H9 (cell line): Measurements from ENCODE around the gene LETMD1. TPM values are rescaled to one million over a fixed set of nuclear protein-coding genes. Genes with fewer than 3 reads are reported as not detected.

ENCODE experiments used
- DNase-seq: peaks from one replicate; pipeline ENCODE4 v3.0.0-alpha.2; 2017
- H2AFZ ChIP-seq: one replicate; pipeline ENCODE4 v1.6.1; 2013; ENCODE audit warnings: mild to moderate bottlenecking, low read length, control low read depth, moderate library complexity
- H2AK5ac ChIP-seq: 2 replicates; pipeline ENCODE4 v1.6.1; 2013; ENCODE audit warnings: low read length, control low read depth, mixed read lengths; ENCODE audit not compliant: insufficient read length
- H2BK120ac ChIP-seq: one replicate; pipeline ENCODE4 v1.6.1; 2013; ENCODE audit warnings: low read depth, mild to moderate bottlenecking, low read length, control low read depth, inconsistent platforms; ENCODE audit not compliant: poor library complexity, severe bottlenecking
- H2BK12ac ChIP-seq: 2 replicates; pipeline ENCODE4 v1.6.1; 2013; ENCODE audit warnings: low read length, control low read depth, mixed read lengths, low read depth; ENCODE audit not compliant: insufficient read length
- H2BK15ac ChIP-seq: 2 replicates; pipeline ENCODE4 v1.6.1; 2013; ENCODE audit warnings: low read depth, low read length, control low read depth
- H2BK20ac ChIP-seq: one replicate; pipeline ENCODE4 v1.6.1; 2013; ENCODE audit warnings: low read depth, mild to moderate bottlenecking, low read length, control low read depth, inconsistent platforms; ENCODE audit not compliant: poor library complexity, severe bottlenecking
- H2BK5ac ChIP-seq: 2 replicates; pipeline ENCODE4 v1.6.1; 2013; ENCODE audit warnings: low read length, control low read depth, mixed read lengths; ENCODE audit not compliant: insufficient read length
- H3K14ac ChIP-seq: 2 replicates; pipeline ENCODE4 v1.6.1; 2013; ENCODE audit warnings: low read length, control low read depth; ENCODE audit not compliant: insufficient read depth
- H3K18ac ChIP-seq: 2 replicates; pipeline ENCODE4 v1.6.1; 2013; ENCODE audit warnings: low read depth, mild to moderate bottlenecking, mixed read lengths, low read length, control low read depth; ENCODE audit not compliant: insufficient read length
- H3K23ac ChIP-seq: 2 replicates; pipeline ENCODE4 v1.6.1; 2013; ENCODE audit warnings: low read length, control low read depth, mixed read lengths, low read depth; ENCODE audit not compliant: insufficient read length
- H3K23me2 ChIP-seq: 2 replicates; pipeline ENCODE4 v1.6.1; 2013; ENCODE audit warnings: low read depth, mild to moderate bottlenecking, mixed read lengths, low read length, control low read depth; ENCODE audit not compliant: insufficient read length, poor library complexity, severe bottlenecking
- H3K27ac ChIP-seq: 2 replicates; pipeline ENCODE4 v1.5.1; 2013; ENCODE audit warnings: low read length, control low read depth, mixed read lengths, low read depth; ENCODE audit not compliant: insufficient read length
- H3K27me3 ChIP-seq: 2 replicates; pipeline ENCODE4 v1.6.1; 2013; ENCODE audit warnings: low read length, control low read depth, inconsistent platforms; ENCODE audit not compliant: insufficient read depth
- H3K4ac ChIP-seq: 2 replicates; pipeline ENCODE4 v1.6.1; 2013; ENCODE audit warnings: low read depth, mild to moderate bottlenecking, control low read depth, inconsistent platforms, low read length, moderate library complexity
- H3K4me1 ChIP-seq: 2 replicates; pipeline ENCODE4 v1.6.1; 2013; ENCODE audit warnings: low read length, control low read depth, inconsistent platforms; ENCODE audit not compliant: insufficient read depth
- H3K4me2 ChIP-seq: 2 replicates; pipeline ENCODE4 v1.6.1; 2013; ENCODE audit warnings: low read length, control low read depth, mixed read lengths; ENCODE audit not compliant: insufficient read length, insufficient read depth
- H3K56ac ChIP-seq: 2 replicates; pipeline ENCODE4 v1.6.1; 2013; ENCODE audit warnings: low read depth, mild to moderate bottlenecking, mixed read lengths, low read length, control low read depth; ENCODE audit not compliant: insufficient read length
- H3K79me1 ChIP-seq: 2 replicates; pipeline ENCODE4 v1.6.1; 2013; ENCODE audit warnings: low read depth, mild to moderate bottlenecking, moderate library complexity, low read length, control low read depth, inconsistent platforms; ENCODE audit not compliant: insufficient read depth, poor library complexity, severe bottlenecking
- H3K79me2 ChIP-seq: 2 replicates; pipeline ENCODE4 v1.6.1; 2013; ENCODE audit warnings: low read length, control low read depth, inconsistent platforms; ENCODE audit not compliant: insufficient read depth
- H3K9ac ChIP-seq: 2 replicates; pipeline ENCODE4 v1.6.1; 2013; ENCODE audit warnings: low read length, control low read depth, mixed read lengths; ENCODE audit not compliant: insufficient read length; ENCODE audit errors: extremely low read depth
- H3K9me3 ChIP-seq: one replicate; pipeline ENCODE4 v1.6.1; 2013; ENCODE audit warnings: low read depth, low read length, inconsistent platforms; ENCODE audit not compliant: control insufficient read depth
- H3T11ph ChIP-seq: one replicate; pipeline ENCODE4 v1.6.1; 2013; ENCODE audit warnings: mild to moderate bottlenecking, low read length, control low read depth, inconsistent platforms
- H4K20me1 ChIP-seq: one replicate; pipeline ENCODE4 v1.6.1; 2013; ENCODE audit not compliant: control insufficient read depth, insufficient read length, insufficient read depth
- H4K5ac ChIP-seq: 2 replicates; pipeline ENCODE4 v1.6.1; 2013; ENCODE audit warnings: low read depth, mild to moderate bottlenecking, mixed read lengths, low read length, control low read depth; ENCODE audit not compliant: insufficient read length
- H4K8ac ChIP-seq: replicated peaks from 2 replicates; pipeline ENCODE4 v1.6.1; 2013; ENCODE audit warnings: low read length, control low read depth, mixed read lengths, low read depth; ENCODE audit not compliant: insufficient read length
- H4K91ac ChIP-seq: 2 replicates; pipeline ENCODE4 v1.6.1; 2013; ENCODE audit warnings: low read depth, mild to moderate bottlenecking, moderate library complexity, mixed read lengths, low read length, control low read depth; ENCODE audit not compliant: insufficient read length
- H3K27ac Mint-ChIP-seq, 3 experiments: 2 replicates in 2 of 3; 3 replicates in 1 of 3; pipeline ENCODE4 v1.8.0; 2020 to 2021; ENCODE audit warnings: mixed read lengths in 3 of 3, mild to moderate bottlenecking in 1 of 3, moderate library complexity in 1 of 3
- H3K27me3 Mint-ChIP-seq: 2 replicates; pipeline ENCODE4 v1.8.0; 2021; ENCODE audit warnings: low read depth, mild to moderate bottlenecking, moderate library complexity, mixed read lengths
- H3K36me3 Mint-ChIP-seq, 3 experiments: 2 replicates in 2 of 3; 3 replicates in 1 of 3; pipeline ENCODE4 v1.8.0; 2020 to 2021; ENCODE audit warnings: low read depth in 3 of 3, mixed read lengths in 3 of 3; ENCODE audit not compliant: insufficient read depth in 1 of 3
- H3K4me1 Mint-ChIP-seq, 2 experiments: 2 replicates each; pipeline ENCODE4 v1.8.0; 2020; ENCODE audit warnings: mixed read lengths in 2 of 2
- H3K4me3 Mint-ChIP-seq, 2 experiments: 2 replicates in 1 of 2; 3 replicates in 1 of 2; pipeline ENCODE4 v1.8.0; 2020 to 2021; ENCODE audit warnings: mild to moderate bottlenecking in 2 of 2, mixed read lengths in 2 of 2, moderate library complexity in 1 of 2
- H3K9me3 Mint-ChIP-seq, 2 experiments: 2 replicates in 1 of 2; 3 replicates in 1 of 2; pipeline ENCODE4 v1.8.0; 2020; ENCODE audit warnings: mild to moderate bottlenecking in 2 of 2, mixed read lengths in 2 of 2, moderate library complexity in 1 of 2
- WGBS: extraction: QIAGEN DNeasy Blood & Tissue Kit; methylation state at CpG from one replicate; pipeline ENCODE4 v1.1.7; 2013; ENCODE audit warnings: missing lambda C conversion rate, low lambda C conversion rate, mixed read lengths; ENCODE audit not compliant: insufficient read length; ENCODE audit errors: extremely low coverage; 5-methylcytosine and 5-hydroxymethylcytosine counted together
- total RNA-seq: library from RNA; stranded (reverse); gene quantifications from 2 replicates; pipeline ENCODE4 v1.2.1, GENCODE V29; 2021
- TF ChIP-seq, protein P1 (sequence below): fragments of 200-600 bp; sonication (generic); conservative IDR thresholded peaks from 3 replicates; pipeline ENCODE4 v1.8.0; 2021; ENCODE audit warnings: antibody characterized with exemption, mild to moderate bottlenecking

Gene LETMD1
- total RNA-seq, 1 experiment from 2014 or later = 34.9 TPM

DNA sequence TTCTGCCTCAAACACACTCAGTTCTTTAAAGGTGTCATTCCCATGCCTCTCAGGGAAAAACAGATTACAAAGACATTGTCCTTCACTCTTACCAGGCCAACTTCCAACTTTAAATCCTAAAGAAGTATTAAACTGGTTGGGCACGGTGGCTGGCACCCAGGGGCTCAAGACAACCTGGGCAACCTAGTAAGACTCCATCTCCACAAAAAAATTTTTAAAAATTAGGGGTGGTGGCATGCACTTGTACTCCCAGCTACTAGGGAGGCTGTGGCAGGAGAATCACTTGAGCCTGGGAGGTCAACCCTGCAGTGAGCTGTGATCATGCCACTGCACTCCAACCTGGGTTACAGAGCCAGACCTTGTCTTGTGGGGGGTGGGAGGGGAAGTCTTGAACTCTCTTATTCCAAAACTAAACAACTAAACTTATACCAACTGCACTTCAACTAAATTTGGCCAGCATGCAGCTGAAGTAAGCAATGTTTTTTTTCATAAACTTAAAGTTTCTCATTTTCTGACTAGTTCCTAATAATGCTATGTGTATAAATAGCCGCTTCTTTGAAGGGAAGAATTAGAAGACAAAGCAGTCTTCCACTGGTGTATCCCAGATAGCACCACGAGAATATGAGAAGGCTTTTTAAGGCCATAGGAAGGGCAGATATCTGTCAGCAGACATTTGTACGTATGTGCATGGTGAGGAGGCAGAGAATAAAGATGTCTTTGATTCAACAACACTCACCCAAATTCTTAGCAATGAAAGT is 24.3 kb upstream of the LETMD1 start:
- no CpG with 5 or more reads among the region's 4 CpGs for WGBS
- peak overlapping the region; percentile 78 to 92 for H3K4me3 Mint-ChIP-seq
- Histone ChIP-seq H2BK20ac (no peak overlapping the region), H3K4ac (no peak overlapping the region), H3K79me2 (peaks cover 8% of the 10 kb centered on the region), H3K9ac (no peak overlapping the region), H2BK15ac (no peak overlapping the region), H3K79me1 (no peaks in the 10 kb centered on the region), H3K18ac (no peak overlapping the region), H4K5ac (no peak overlapping the region), H3K4me2 (no peak overlapping the region), H3K27me3 (no peaks in the 10 kb centered on the region), H2BK12ac (no peak overlapping the region), H2BK120ac (no peak overlapping the region), H3K4me1 (peaks cover 3% of the 10 kb centered on the region; the same call in 1 of the 2 replicates), H3K14ac (no peak overlapping the region), H3K27ac (no peak overlapping the region), H3K23ac (no peak overlapping the region), H2AK5ac (no peak overlapping the region), H4K91ac (no peak overlapping the region), H2AFZ (no peak overlapping the region), H3K23me2 (peaks cover 7% of the 10 kb centered on the region), H4K20me1 (no peaks in the 10 kb centered on the region), H3K56ac (no peak overlapping the region), H2BK5ac (no peak overlapping the region), H3T11ph (no peak overlapping the region), H3K9me3 (no peaks in the 10 kb centered on the region), H4K8ac (no peak overlapping the region)
- no peaks in the 10 kb centered on the region for H3K9me3 Mint-ChIP-seq
- DNase-seq = no peak
- peak overlapping the region; percentile 95 to 97 (median 97) for H3K27ac Mint-ChIP-seq
- H3K27me3 Mint-ChIP-seq = peaks cover 2% of the 10 kb centered on the region
- TF ChIP-seq, protein P1, sequence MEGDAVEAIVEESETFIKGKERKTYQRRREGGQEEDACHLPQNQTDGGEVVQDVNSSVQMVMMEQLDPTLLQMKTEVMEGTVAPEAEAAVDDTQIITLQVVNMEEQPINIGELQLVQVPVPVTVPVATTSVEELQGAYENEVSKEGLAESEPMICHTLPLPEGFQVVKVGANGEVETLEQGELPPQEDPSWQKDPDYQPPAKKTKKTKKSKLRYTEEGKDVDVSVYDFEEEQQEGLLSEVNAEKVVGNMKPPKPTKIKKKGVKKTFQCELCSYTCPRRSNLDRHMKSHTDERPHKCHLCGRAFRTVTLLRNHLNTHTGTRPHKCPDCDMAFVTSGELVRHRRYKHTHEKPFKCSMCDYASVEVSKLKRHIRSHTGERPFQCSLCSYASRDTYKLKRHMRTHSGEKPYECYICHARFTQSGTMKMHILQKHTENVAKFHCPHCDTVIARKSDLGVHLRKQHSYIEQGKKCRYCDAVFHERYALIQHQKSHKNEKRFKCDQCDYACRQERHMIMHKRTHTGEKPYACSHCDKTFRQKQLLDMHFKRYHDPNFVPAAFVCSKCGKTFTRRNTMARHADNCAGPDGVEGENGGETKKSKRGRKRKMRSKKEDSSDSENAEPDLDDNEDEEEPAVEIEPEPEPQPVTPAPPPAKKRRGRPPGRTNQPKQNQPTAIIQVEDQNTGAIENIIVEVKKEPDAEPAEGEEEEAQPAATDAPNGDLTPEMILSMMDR = no peak
- no peaks in the 10 kb centered on the region for H3K36me3 Mint-ChIP-seq
- peaks cover 51% of the 10 kb centered on the region in 2 experiments for H3K4me1 Mint-ChIP-seq
